NCI-H345 (cell line): Measurements from ENCODE around the gene TOPBP1.
"Not testable (repeated sequence)": the region's sequence is repeated elsewhere in the genome, so short reads cannot be mapped to it uniquely, and the experiment has no call there.

ENCODE experiments used
- DNase-seq: peaks from one replicate; lab custom pipeline; 2025; lab: John Stamatoyannopoulos, UW

TOPBP1 gene

DNA sequence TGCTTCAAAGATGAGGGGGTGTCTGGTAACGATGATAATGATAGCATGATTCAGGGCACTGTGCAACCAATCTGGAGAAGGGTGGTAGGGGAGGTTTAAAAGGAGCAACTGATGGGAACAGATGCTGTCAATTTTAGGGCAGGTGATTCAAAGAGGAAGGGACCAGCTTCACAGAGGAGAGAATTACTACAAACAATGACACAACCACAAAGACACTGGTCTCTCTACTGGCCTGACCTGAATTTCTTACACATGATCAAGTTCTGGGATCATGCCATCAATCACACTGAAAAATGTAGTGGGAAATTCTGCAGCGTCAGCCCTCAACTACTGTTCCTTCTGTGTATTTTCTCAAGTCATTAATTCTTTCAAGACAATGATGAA, 90.8 kb downstream of the TOPBP1 start:
- no peak for DNase-seq

DNA sequence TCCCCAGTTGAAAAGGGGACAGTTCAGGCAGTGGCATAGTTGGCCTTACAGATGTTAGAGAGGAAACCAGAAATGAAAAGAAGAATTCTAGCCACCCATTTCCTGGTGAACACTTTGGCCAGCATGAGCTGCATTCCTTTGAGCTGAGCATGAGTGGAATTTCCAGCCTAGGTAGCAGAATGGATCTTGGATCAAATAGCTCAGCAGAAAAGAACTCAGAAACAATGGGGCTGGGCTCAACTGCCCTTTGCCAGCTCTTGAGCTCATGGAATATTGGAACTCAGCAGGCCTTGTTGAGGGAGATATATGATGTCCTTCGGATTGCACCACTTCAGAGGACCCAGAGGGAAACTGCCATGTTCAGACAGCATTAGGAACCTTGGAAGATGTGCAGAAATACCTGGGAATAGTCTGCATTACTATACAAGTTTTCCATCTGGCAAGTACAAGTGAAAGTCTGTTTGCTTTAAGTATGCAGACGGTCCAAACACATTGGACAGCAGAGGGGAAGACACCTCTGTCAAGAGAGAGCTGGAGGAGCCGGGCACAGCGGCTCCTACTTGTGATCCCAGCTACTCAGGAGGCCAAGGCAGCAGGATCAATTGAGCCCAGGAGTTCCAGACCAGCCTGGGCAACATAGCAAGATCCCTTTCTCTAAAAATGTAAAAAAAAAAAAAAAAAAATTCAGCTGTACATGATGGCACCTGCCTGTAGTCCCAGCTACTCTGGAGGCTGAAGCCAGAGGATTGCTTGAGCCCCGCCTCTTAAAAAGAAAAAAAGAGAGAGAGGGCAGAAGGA, 91.4 kb downstream of the TOPBP1 start:
- DNase-seq: no peak

DNA sequence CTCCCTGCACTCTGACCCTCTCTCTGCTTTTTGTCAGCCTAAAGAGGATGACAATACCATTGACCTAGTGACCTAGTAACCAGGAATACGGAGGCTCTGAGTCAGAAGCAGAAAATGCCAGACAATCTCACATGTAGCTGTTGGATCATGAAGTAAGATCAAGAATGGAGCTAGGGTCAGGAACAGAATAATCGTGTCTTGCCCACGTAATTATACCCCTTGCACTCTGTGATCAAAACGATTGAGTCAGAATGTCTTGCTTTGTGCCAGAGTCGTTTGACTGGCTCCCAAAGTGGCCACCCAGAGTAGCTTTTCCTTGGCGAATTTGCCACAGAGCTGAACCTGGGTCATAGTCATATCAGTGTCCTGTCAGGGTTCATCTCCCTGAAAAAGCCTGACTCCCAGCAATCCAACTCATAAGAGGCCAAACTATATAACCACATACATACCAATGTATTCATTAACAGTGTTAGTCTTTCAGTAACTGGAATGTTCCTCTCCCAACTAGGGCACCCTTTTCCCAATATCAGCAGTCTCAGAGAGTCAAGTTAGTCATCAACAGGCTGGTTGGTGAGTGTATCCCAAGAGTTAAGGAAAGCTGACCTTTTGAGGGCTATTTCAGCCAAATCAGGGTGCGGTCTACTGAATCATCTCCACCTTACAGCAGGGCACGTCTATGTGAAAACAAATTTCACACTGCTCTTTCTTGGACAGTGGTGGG, 93.3 kb downstream of the TOPBP1 start:
- DNase-seq: no peak

DNA sequence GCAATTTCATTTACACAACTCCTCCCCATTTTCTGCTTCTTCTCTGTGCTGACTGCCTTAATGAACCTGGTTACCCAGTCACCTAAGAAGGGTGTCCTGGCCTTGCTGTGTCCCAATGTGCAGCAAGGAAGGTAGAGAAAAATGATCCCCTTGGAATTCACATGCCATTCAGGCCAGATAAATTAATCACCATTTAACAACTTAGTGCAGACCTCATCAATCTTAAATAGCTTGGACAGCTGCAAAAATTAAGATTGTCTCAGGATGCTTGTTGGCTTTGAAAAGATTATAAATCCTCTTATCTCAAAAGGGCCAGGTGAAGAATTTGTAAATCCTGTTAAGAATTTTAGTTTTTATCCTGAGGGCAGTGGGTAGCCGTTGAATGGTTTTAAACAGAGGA, 97.9 kb downstream of the TOPBP1 start:
- no peak for DNase-seq

DNA sequence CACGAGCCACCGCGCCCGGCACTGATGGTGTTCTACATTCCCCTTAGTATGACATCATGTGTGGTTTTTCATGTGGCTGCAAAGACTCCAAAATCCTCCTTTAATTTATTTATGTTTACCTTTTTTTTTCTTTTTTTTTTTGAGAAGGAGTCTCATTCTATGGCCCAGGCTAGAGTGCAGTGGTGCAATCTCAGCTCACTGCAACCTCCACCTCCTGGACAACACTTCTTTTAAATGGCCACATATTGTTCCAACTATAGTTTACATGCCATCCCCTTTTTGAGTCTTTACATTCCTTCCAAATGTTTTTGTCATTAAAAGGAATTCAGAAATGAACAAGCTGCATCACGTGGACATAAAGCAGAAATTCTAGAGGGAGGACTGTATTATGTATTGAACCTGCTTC, 98.6 kb downstream of the TOPBP1 start:
- DNase-seq: no peak

DNA sequence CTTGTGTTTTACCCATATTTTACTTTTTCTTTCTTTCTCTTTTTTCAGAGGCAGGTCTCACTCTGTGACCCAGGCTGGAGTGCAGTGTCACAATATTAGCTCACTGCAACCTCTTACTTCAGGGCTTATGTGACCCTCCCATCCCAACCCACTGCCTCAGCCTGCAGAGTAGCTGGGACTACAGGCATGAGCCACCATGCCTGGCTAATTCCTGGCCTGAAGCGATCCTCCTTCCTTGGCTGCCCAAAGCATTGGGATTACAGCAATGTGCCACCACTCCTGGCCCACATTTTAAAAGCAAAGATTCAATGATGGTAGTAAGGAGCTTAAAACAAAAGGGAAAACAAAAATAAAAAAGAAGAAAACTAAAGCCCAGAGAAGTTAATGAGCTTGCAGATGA, 99.4 kb downstream of the TOPBP1 start:
- DNase-seq: no peak

DNA sequence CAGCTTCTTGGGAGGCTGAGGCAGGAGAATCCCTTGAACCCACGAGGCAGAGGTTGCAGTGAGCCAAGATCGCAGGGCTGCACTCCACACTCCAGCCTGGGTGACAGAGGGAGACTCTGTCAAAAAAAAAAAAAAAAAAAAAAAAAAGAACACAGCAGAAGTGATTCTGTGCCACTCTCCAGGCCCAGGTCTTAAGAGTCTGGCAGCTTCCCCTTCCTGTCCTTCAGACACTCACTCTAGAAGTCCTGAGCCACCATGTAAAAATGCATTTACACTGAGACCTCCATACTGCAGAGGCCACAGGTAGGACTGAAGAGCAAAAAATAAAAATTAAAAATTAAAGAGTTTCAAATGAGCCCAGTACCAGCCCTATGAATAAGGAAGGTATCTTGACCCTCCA, 100.1 kb downstream of the TOPBP1 start:
- no peak for DNase-seq

DNA sequence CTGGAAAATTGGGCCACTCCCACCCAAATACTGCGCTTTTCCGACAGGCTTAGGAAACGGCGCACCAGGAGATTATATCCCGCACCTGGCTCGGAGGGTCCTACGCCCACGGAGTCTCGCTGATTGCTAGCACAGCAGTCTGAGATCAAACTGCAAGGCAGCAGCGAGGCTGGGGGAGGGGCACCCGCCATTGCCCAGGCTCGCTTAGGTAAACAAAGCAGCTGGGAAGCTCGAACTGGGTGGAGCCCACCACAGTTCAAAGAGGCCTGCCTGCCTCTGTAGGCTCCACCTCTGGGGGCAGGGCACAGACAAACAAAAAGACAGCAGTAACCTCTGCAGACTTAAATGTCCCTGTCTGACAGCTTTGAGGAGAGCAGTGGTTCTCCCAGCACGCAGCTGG, 110.2 kb downstream of the TOPBP1 start:
- not testable (repeated sequence) for DNase-seq
